Activated naive CD8-positive, alpha-beta T cell treated with anti-CD3 and anti-CD28 coated beads for 36 hours (primary cell): Measurements from ENCODE around the gene LZTS3. TPM values are rescaled to one million over a fixed set of nuclear protein-coding genes. Genes with fewer than 3 reads are reported as not detected.
A peak's percentile ranks its signal among the peaks of the same experiment; 100 is the strongest.
"Not testable (repeated sequence)": the region's sequence is repeated elsewhere in the genome, so short reads cannot be mapped to it uniquely, and the experiment has no call there.

Source experiments
- DNase-seq: peaks from one replicate; pipeline ENCODE4 v3.0.0; 2021
- H3K27ac Mint-ChIP-seq: one replicate; pipeline ENCODE4 v1.8.0; 2022; ENCODE audit warnings: mild to moderate bottlenecking, moderate library complexity, mixed read lengths
- H3K27me3 Mint-ChIP-seq: one replicate; pipeline ENCODE4 v1.8.0; 2022; ENCODE audit warnings: mild to moderate bottlenecking, mixed read lengths
- H3K36me3 Mint-ChIP-seq: one replicate; pipeline ENCODE4 v1.8.0; 2021; ENCODE audit warnings: mild to moderate bottlenecking, mixed read lengths
- H3K4me1 Mint-ChIP-seq: one replicate; pipeline ENCODE4 v1.8.0; 2021; ENCODE audit warnings: mixed read lengths
- H3K4me3 Mint-ChIP-seq: one replicate; pipeline ENCODE4 v1.8.0; 2022; ENCODE audit warnings: mild to moderate bottlenecking, moderate library complexity, mixed read lengths
- H3K9me3 Mint-ChIP-seq: one replicate; pipeline ENCODE4 v1.8.0; 2022; ENCODE audit warnings: mixed read lengths
- total RNA-seq, 2 experiments: library from RNA; stranded (reverse); gene quantifications; one replicate each; pipeline ENCODE4 v1.2.3, GENCODE V29; 2021

LZTS3 gene
- total RNA-seq, 2 experiments from 2014 or later, result 1.6 TPM

DNA sequence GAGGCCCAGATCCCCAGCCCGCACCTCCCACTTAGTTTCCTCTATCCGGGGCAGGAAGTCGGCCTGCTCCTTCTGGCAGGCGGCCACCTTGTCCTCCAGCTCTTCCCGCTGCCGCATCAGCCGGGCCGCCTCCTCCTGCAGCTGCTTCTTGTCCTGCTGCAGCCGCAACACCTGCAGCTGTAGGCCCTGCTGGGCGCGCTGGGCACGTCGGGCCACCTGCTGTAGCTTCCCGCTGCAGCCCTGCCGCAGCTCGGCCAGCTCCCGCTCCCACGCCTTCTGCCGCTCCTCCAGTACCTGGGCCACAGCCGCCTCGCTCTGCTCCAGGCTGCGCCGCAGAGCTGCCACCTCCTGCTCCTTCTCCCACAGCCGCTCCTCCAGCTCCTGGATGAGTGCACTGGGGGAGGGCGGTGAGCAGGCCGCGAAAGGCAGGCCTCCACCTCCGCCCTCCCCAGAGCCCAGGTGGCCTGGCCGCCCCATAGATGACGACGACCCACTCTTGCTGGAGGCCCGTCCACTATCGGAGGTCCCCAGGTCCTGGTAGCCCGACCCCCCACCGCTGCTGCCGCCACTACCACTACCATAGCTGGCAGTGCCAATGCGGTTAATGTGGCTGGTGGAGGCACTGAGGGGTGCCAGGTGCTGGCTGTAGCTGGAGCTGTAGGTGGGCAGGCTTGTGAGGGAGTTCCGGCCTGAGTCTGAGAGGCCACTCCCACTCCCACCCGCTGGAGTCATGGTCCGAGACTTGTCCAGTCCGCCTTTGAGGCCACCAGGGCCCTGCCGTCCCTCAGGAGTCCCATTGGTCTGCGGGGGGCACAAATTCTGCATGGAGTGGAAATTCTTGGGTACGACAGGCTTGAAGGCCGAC lies 7.6 kb downstream of the LZTS3 start:
- no peak for DNase-seq
- H3K9me3 Mint-ChIP-seq, result no peaks in the 10 kb centered on the region
- no peaks in the 10 kb centered on the region for H3K36me3 Mint-ChIP-seq
- peaks cover 6% of the 10 kb centered on the region for H3K4me1 Mint-ChIP-seq
- no peak overlapping the region for H3K27ac Mint-ChIP-seq
- no peak overlapping the region for H3K4me3 Mint-ChIP-seq
- H3K27me3 Mint-ChIP-seq, result peaks cover 17% of the 10 kb centered on the region

DNA sequence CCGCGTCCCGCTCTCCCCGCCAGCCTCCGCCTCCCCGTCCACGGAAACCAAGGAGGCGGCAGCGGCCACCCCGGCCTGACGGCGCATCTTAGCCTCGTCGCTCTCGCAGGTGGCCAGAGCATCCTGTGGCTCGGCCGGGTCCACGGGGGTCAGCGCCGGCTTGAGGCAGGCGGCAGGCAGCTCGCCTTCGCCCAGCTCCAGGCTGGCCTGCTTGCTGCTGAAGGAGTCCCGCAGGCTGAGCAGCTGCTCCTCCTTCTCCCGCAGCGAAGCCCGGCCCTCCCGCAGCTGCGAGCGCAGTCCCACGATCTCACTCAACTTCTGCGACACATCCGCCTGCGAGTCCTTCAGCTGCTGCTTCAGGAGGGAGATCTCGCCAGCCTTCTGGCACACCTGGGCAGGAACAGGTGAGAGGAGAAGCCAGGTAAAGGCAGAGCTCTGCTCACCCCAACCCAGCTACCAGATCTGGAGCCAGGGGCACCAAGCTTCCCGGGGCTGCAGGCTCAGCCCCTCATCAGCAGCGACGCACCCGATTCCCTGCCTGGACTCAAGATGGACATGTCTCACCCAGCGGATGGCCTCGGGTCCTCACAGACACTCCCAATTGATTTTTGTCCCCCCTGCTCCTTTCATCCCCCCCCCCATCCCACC lies 8.5 kb downstream of the LZTS3 start:
- H3K9me3 Mint-ChIP-seq, result no peaks in the 10 kb centered on the region

DNA sequence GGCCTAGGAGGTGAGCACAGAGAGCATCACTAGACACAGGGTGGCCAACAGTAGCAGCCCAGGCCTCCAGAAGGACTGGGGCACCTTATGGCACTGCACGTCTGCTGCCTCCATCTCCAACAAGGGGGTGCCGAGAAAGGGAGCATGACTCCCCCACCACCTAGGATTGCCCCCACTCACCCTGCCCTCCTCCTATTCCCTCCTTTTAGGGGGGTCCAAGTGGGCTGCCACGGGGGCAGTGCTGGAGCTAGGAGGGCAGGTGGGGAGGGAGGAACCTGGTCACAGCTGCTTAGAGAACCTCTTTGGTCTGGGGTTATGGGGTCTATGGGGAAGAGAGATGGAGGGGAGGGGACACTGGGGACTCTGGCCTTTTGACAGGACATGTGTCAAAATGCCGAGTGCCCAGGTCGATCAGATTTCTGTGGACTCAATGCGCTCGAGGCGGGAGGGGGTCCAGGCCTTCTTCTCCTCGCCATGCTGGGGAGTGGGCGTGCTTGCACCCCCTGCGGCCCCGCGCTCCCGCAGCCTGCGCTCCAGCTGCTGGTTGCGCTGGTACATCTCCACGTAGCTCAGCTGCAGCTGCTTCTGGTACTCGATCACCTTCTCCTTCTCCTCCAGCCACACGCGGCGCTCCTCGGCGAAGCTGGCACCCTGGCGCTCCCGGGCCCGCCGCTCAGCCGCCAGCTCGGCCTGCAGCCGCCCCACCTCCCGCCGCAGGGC lies 9.1 kb downstream of the LZTS3 start:
- Mint-ChIP-seq H3K9me3 (no peaks in the 10 kb centered on the region), H3K4me1 (peaks cover 9% of the 10 kb centered on the region), H3K4me3 (no peak overlapping the region), H3K27ac (no peak overlapping the region), H3K36me3 (peaks cover 2% of the 10 kb centered on the region), H3K27me3 (peaks cover 14% of the 10 kb centered on the region)
- DNase-seq, result no peak

More for the DNA sequence above, 8.5 kb downstream of the LZTS3 start:
- Mint-ChIP-seq H3K27me3 (peaks cover 14% of the 10 kb centered on the region), H3K4me3 (peak overlapping the region; percentile 10), H3K27ac (no peak overlapping the region), H3K36me3 (no peaks in the 10 kb centered on the region), H3K4me1 (peaks cover 7% of the 10 kb centered on the region)
- no peak for DNase-seq

DNA sequence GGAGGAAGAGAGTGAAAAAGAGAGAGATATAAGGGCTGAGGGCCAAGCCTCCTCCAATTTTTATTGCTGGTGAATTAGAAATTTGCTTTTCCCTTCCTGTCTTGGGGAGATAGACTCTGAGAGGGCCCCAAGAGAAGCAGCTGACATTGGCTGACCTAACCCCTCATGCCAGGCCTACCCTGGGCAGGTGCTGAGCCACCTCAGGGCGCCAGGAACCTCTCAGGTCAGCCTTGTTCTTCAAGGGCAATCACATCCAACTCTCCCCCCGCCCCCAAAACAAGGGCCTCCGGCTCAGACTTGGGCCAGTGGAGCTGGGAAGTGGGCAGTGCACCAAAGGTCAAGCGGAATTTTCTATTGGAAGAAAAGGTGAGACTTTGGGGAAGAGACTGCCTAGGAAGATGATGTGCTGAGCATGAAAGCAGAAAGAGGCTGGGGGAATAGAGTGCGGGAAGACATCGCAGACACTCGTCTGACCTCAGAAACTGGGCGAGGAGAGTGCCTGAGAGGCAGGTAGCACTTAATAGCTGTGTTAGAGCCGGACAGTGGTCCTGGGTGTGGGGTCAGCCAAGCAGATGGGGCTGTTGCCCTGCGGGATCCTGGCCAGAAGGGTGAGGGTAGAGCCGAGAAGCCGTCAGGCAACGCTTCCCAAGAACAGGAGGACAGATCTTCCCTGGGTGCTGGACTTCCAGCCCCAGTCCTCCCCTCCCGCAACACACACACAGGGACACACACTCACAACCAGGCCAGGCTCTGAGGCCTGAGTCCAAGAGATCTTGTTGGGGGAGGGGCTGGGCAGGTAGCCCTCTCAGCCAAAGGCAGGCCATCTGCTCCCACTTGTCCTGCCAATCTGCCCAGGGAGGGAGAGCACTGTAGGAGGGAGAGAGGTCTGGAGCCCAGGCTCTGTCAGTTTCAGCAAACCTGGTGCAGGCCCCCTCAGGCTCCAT lies 10.0 kb downstream of the LZTS3 start:
- no peaks in the 10 kb centered on the region for H3K9me3 Mint-ChIP-seq
- peaks cover 11% of the 10 kb centered on the region for H3K4me1 Mint-ChIP-seq
- no peak overlapping the region for H3K4me3 Mint-ChIP-seq
- peak overlapping the region; percentile 16 for H3K27ac Mint-ChIP-seq
- H3K27me3 Mint-ChIP-seq, result peaks cover 6% of the 10 kb centered on the region
- H3K36me3 Mint-ChIP-seq, result peaks cover 6% of the 10 kb centered on the region
- DNase-seq, result no peak

DNA sequence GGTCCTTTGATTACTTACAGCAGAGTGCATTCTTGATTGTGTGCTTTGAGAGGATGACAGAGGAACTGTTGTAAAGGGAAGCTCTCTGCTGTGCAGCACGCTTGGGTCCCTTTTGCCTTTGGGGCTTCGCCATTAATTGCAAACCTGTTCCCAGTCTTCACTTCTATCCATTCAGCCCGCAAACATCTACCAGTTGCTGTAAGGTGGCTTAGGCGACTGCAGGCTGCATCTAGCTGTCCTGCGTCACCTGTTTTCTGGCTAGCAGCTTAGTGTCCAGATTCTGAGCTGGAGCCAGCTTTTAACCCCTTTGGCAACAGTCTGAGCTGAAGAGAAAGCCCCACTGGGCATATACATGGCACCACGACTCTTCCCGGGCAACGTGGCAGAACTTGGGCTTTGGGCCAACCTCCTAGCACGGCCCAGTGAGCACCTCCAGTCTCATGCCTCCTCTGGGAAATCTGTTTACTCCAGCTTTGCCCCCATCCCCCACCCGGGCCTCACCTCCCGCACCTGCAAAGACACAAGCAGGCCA lies 11.2 kb downstream of the LZTS3 start:
- Mint-ChIP-seq H3K4me1 (peaks cover 19% of the 10 kb centered on the region), H3K36me3 (peaks cover 6% of the 10 kb centered on the region), H3K27ac (no peak overlapping the region), H3K27me3 (no peaks in the 10 kb centered on the region), H3K4me3 (no peak overlapping the region), H3K9me3 (no peaks in the 10 kb centered on the region)
- no peak for DNase-seq

DNA sequence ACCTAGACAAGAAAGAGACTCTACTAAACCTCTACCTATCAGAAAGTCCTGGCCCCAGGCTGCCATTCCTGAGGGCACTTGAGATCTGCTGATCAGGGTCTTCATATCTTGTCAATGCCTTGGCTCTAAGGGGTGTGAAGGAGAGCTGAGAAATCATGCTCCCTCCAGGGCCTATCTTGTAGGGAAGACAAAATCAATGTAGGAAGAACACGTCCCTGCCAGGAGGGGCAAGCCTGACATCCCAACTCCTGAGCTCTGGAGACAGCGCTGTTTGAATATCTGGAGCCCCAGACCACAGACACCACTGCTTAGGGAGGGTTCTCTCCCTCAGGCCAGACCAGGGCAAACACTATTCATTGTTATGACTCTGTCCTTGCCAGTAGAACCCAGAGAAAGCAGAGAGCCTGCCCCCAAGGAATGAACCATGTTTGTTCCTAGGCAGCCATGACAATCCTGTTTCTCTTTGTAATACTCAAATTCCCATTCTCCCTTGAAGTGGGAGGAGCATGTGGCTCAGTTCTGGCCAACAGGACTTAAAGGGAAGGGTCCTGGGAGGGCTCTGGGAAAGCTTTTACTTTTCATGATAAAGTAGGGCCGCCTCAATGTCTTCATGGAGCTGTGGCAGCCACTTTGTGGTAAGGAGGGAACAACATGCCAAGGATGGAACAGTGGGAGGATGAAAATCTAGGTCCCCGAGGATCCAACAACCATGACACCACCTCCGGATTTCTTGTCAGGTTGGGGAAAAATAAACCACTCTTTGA lies 11.9 kb downstream of the LZTS3 start:
- H3K4me1 Mint-ChIP-seq, result peaks cover 25% of the 10 kb centered on the region
- no peak overlapping the region for H3K4me3 Mint-ChIP-seq

DNA sequence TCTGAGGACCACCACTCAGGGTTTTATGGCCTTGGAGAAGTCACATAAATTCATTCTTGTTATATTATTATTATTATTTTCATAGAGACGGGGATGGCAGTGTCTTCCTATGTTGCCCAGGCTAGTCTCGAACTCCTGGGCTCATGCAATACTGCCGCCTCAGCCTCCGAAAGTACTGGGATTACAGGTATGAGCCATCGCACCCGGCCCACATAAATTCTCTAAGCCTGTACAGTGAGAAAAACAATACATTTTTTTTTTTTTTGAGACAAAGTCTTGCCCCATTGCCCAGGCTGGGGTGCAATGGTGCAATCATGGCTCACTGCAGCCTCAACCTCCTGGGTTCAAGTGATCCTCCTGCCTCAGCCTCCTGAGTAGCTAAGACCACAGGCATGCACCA lies 12.9 kb downstream of the LZTS3 start:
- H3K27me3 Mint-ChIP-seq, result no peaks in the 10 kb centered on the region
- peak overlapping the region; percentile 42 for H3K4me3 Mint-ChIP-seq
- no peak overlapping the region for H3K27ac Mint-ChIP-seq
- peaks cover 17% of the 10 kb centered on the region for H3K36me3 Mint-ChIP-seq
- H3K9me3 Mint-ChIP-seq, result no peaks in the 10 kb centered on the region
- H3K4me1 Mint-ChIP-seq, result peaks cover 35% of the 10 kb centered on the region
- DNase-seq, result no peak

More for the DNA sequence above, 11.9 kb downstream of the LZTS3 start:
- H3K36me3 Mint-ChIP-seq, result peaks cover 12% of the 10 kb centered on the region
- no peak for DNase-seq
- no peaks in the 10 kb centered on the region for H3K27me3 Mint-ChIP-seq
- no peaks in the 10 kb centered on the region for H3K9me3 Mint-ChIP-seq
- no peak overlapping the region for H3K27ac Mint-ChIP-seq

DNA sequence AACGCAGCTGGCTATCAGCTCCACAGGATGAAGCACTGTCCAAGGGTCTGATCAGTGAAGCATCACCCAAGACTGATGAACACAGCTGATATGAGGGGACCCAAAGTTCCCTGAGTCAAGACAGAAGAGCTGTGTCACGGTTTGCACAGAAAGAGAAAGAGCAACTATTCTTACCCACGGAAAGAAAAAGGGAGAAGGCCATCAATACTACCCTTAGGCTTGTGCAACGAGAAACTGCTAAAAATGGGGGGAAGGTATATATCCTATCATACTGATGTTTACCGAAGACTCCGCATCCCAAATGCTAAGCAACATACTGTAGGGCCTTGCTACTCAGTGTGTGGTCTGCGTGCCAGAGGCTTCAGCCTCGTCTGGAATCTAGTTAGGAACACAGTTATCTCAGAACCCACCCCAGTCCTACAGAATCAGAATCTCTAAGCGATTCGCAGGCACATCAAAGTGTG lies 14.3 kb downstream of the LZTS3 start:
- H3K4me3 Mint-ChIP-seq, result peak overlapping the region; percentile 97
- H3K9me3 Mint-ChIP-seq, result no peaks in the 10 kb centered on the region
- H3K36me3 Mint-ChIP-seq, result peaks cover 19% of the 10 kb centered on the region
- H3K27me3 Mint-ChIP-seq, result no peaks in the 10 kb centered on the region
- peaks cover 37% of the 10 kb centered on the region for H3K4me1 Mint-ChIP-seq
- peak overlapping the region; percentile 96 for H3K27ac Mint-ChIP-seq
- no peak for DNase-seq

DNA sequence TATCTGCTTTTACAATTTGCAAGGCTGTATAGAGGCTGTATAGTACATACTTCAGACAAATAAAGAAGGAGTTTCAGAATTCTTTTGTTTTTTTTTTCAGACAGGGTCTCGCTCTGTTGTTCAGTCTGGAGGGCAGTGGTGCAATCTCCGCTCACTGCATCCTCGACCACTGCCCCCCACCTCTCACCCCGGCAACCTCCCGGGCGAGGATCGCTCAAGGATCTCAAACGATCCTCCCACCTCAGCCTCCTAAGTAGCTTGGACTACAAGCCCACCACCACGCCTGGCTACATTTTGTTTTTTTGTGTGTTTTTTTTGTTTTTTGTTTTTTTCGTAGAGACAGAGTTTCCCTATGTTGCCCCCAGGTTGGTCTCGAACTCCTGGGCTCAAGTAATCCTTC lies 15.5 kb downstream of the LZTS3 start:
- H3K27ac Mint-ChIP-seq, result peak overlapping the region; percentile 86
- no peaks in the 10 kb centered on the region for H3K27me3 Mint-ChIP-seq
- H3K9me3 Mint-ChIP-seq, result no peaks in the 10 kb centered on the region
- no peak for DNase-seq
- H3K36me3 Mint-ChIP-seq, result peaks cover 21% of the 10 kb centered on the region
- peaks cover 45% of the 10 kb centered on the region for H3K4me1 Mint-ChIP-seq
- peak overlapping the region; percentile 97 for H3K4me3 Mint-ChIP-seq

DNA sequence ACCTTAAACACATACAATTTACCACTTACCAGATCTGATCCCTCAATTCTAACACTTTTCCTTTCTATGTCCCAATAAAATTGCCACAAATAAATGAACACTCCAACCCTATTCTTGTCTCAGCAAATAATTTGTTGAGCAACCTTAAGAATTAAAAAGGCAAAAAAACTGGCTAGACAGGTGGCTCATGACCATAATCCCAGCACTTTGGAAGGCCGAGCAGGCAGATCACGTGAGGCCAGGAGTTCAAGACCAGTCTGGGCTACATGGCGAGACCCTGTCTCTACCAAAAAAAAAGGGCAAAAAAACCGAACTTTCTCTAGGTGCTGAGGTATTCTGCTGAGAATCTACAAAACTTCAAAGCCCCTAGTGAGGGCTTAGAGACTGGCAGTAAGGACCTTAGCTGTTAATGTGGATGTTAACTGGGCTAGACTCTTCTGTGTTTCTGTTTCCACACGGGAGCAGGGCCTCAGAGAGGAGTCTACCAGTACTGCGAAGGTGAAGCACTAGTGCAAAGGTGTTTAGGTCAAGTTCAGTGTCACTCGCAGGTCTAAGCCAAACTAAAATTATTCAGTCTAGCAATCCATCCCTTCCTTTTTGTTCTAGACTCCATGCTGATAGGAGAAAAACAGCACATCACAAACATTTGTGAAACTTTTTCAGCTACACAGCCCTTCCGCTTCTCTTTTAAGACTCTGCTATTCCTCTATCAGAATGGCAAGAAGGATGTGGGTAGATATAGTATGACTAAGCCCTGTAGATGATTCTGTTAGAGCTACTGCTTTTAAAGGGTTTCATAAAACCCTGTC lies 16.3 kb downstream of the LZTS3 start:
- Mint-ChIP-seq H3K27me3 (no peaks in the 10 kb centered on the region), H3K4me3 (peak overlapping the region; percentile 97), H3K4me1 (peaks cover 51% of the 10 kb centered on the region), H3K9me3 (no peaks in the 10 kb centered on the region), H3K36me3 (peaks cover 26% of the 10 kb centered on the region), H3K27ac (peak overlapping the region; percentile 86)
- no peak for DNase-seq

DNA sequence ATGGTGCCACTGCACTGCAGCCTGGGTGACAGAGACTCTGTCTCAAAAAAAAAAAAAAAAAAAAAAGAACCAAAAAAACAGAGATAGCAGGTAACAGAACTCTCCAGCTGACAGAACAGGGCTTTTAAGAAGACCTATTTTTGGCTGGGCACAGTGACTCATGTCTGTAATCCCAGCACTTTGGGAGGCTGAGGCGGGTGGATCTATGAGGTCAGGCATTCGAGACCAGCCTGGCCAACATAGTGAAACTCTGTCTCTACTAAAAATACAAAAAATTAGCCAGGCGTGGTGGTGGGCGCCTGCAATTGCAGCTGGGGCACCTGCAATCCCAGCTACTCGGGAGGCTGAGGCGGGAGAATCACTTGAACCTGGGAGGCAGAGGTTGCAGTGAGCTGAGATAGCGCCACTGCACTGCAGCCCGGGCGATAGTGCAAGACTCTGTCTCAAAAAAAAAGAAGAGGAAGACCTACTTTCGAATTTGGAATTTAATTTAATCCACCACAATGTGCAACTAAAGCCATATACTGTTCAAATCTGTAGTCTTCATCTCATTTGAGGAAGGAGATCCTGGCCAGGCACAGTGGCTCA lies 21.2 kb downstream of the LZTS3 start:
- Mint-ChIP-seq H3K36me3 (peaks cover 24% of the 10 kb centered on the region), H3K4me1 (peaks cover 60% of the 10 kb centered on the region), H3K27ac (peak overlapping the region; percentile 60)
- not testable (repeated sequence) for H3K4me3 Mint-ChIP-seq, H3K27me3 Mint-ChIP-seq, DNase-seq, H3K9me3 Mint-ChIP-seq

DNA sequence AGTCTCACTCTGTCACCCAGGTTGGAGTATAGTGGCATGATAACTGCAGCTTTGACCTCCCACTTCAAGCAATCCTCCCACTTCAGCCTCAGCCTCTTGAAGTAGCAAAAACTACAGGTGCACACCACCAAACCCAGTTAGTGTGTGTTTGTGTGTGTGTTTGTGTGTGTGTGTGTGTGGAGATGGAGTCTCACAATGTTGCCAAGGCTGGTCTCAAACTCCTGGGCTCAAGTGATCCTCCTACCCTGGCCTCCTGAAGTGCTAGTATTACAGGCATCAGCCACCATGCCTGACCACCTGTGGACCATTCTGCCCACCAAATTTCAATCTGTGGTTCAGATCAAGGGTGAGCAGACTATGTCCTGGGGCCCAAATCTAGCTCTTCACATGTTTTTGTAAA lies 22.4 kb downstream of the LZTS3 start:
- no peak overlapping the region for H3K4me3 Mint-ChIP-seq
- no peaks in the 10 kb centered on the region for H3K9me3 Mint-ChIP-seq
- H3K36me3 Mint-ChIP-seq, result peaks cover 18% of the 10 kb centered on the region
- H3K27me3 Mint-ChIP-seq, result no peaks in the 10 kb centered on the region
- peaks cover 50% of the 10 kb centered on the region for H3K4me1 Mint-ChIP-seq
- DNase-seq, result no peak
- H3K27ac Mint-ChIP-seq, result peak overlapping the region; percentile 15
